ENCODE results near the gene ADGB.

Gene ADGB

DNA sequence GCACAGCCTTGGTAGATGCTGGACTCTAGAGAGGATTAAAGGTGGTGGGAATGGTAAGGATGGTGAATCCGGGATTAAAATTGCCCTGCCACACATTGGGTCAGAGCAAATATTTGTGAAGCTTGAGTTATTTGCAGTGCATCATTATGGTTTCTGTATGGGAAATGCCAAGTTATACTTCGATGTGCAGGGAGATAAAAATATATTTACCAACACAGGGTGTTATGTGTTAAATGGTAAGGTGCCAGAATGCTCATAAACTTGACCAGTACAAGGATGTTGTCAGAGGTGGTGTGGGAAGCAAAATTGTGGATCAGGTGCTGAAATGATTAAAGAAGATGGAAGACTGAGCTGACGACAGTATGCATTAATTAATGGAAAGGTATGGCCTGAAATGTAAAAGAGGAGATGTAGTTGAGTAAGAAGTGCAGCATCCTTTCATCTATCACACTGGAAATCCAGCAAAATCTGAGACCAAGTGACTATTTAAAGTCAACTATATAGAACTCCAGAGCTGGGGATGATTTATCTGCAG lies 262.3 kb downstream of the ADGB start:
- DNase-seq (ENCODE audit: low spot score), result no peak

DNA sequence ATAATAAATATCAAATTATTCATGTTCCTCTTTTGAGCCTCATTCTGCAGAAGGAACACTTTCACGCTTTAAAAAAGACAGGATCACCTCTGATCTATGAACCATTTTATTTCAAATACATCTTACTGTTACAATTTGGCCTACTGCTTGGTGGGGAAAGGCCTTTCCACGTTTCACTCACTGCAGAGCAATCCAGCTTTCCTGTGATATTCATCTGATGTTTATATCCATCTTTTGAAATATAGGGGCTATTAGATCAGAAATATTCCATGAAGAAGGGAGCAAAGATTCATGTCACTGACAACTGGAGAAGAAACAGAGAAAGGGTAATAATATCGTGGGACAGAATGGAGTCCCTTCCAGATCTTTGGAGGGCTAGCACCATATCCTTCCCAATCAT lies 262.9 kb downstream of the ADGB start:
- no peak for DNase-seq (ENCODE audit: low spot score)

DNA sequence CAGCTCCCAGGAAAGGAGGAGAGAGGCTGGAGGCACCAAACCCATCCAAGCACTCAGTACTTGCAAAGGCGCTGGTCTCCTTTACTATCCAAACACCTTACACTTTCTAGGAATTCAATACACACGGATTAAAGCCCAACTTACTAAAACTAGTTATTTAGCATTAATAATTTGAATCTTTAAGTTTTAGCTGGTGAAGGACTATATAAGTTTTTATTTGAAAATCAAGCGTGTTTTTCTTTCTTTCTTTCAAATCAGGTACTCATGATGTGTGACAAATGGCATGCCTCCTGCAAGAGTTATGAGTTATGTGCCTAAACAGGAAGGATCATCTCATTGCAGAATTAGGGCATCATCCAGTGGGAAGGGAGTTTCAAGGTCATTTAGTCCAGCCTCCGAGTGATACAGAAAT lies 263.7 kb downstream of the ADGB start:
- DNase-seq (ENCODE audit: low spot score), result no peak

DNA sequence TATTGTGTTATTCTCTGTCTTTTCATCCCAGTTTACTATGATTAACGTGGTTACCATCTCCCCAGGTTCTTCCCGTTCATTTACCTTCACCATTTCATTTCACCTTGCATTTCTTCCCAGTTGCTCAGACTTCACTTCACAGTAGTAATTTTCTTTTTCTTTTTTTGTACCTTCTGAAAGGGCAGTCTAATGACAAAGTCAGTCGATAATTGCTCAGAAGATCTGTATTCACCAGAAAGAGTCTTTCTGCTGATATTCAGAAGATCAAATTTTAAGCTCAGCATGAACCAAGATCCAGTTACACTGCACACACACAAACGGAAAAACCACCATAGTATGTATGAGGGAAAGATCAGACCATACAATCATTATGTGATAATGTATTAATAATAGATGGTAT lies 265.5 kb downstream of the ADGB start:
- no peak for DNase-seq (ENCODE audit: low spot score)

DNA sequence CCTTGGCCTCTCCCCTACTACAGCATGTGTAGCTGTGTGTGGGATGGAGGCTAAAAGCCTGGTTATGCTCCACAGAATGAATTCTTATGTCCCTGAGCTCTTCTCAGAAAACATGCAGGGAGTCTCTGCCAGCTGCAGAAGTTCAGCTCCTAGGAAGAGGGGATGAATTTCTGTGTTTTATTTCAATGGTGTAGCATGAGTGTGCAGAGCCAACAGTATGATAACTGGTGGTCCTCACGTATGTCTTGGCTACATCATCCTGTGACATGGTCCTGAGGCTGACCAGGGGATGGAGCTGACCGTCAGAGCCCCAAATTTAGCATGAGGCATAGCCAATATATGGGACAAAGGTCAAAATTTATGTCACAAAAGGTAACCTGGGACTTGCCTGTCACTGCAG lies 266.1 kb downstream of the ADGB start:
- DNase-seq (ENCODE audit: low spot score), result no peak

Data from ecto neural progenitor cell (in vitro differentiated cells).